Measurements from ENCODE around the gene RASSF3. TPM values are rescaled to one million over a fixed set of nuclear protein-coding genes. Genes with fewer than 3 reads are reported as not detected.
"Not testable (repeated sequence)": the region's sequence is repeated elsewhere in the genome, so short reads cannot be mapped to it uniquely, and the experiment has no call there.

Gene RASSF3
- polyA plus RNA-seq, 1 donor (not counting 4 experiments of a cell fraction or from before 2014, with no cell fraction given): 9.6 TPM

DNA sequence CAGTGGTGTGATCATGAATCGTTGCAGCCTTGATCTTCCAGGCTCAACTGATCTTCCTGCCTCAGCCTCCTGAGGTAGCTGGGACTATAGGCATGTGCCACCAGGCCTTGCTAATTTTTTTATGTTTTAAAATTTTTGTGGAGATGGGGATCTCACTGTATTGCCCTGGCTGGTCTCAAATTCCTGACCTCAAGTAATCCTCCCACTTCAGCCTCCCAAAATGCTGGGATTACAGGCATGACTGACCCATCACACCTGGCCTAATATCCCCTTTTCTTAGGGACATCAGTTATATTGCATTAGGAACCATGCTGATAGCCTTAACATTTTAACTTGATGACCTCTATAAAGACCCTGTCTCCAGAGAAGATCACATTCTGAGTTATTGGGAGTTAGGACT, 42.8 kb downstream of the RASSF3 start:
- no peak overlapping the region for H3K4me2 ChIP-seq (ENCODE audit: control insufficient read depth, extremely low read depth, insufficient read depth, low read depth, low read length)

DNA sequence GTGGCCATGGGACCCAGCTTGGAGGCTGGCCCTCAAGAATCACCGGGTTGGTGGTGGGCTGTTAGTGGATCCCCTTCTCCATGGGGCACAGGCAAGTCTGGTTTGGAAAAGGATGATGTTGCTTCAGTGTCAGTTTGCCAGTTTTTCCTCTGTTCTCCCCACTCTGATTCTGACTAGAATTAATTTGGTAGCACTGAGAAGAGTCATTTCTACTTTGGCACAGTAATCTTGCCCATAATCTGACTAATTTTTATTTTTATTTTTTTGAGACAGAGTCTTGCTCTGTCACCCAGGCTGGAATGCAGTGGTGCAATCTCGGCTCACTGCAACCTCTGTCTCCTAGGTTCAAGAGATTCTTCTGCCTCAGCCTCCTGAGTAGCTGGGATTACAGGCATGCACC, 43.6 kb downstream of the RASSF3 start:
- not testable (repeated sequence) for H3K9me1 ChIP-seq (ENCODE audit: control insufficient read depth, extremely low read depth, insufficient read depth, low read length); FAIRE-seq

More for the DNA sequence above, 42.8 kb downstream of the RASSF3 start:
- dilution Hi-C loops (cut with MboI; ENCODE audit: extremely low pct_ligation_motif_present, low sequenced_read_pairs): no loop called here
- Histone ChIP-seq H4K20me1 (ENCODE audit: control insufficient read depth, extremely low read depth, insufficient read depth, low read length) (no peaks in the 10 kb centered on the region), H3K4me1 (ENCODE audit: control insufficient read depth, extremely low read depth, insufficient read depth, low read length) (peaks cover 2% of the 10 kb centered on the region), H3K9ac (ENCODE audit: control insufficient read depth, extremely low read depth, insufficient read depth, low read length) (no peak overlapping the region), H3K4me3 (ENCODE audit: control insufficient read depth in 2 of 3, extremely low read depth in 1 of 3, insufficient read depth in 2 of 3, low read depth in 1 of 3, low read length in 3 of 3) (no peak overlapping the region), H3K9me1 (ENCODE audit: control insufficient read depth, extremely low read depth, insufficient read depth, low read length) (no peaks in the 10 kb centered on the region), H3K36me3 (ENCODE audit: control insufficient read depth in 2 of 2, extremely low read depth in 1 of 2, insufficient read depth in 2 of 2, low read length in 2 of 2) (peaks cover 0 to 3% of the 10 kb centered on the region in 2 experiments), H3K27ac (ENCODE audit: control insufficient read depth, insufficient read depth, low read length) (no peak overlapping the region), H3K9me3 (ENCODE audit: control insufficient read depth, low read depth, low read length) (no peaks in the 10 kb centered on the region), H3K27me3 (ENCODE audit: control insufficient read depth, extremely low read depth, insufficient read depth, low read length) (no peaks in the 10 kb centered on the region), H3K79me2 (ENCODE audit: control insufficient read depth, insufficient read depth, low read length) (peaks cover 13% of the 10 kb centered on the region), H2AFZ (ENCODE audit: control insufficient read depth, low read length) (no peak overlapping the region)
- DNase-seq (ENCODE audit: low read depth, low spot score) (no peak), FAIRE-seq (no peak)
- TF ChIP-seq EZH2 (IDR thresholded peaks at IDR 0.05; ENCODE audit: low read length): no peak
- no peak for TF ChIP-seq CTCF (optimal IDR thresholded peaks at IDR 0.05 in 1 of 3, IDR thresholded peaks at IDR 0.05 in 1 of 3, conservative IDR thresholded peaks at IDR 0.05 in 1 of 3; ENCODE audit: extremely low read depth in 1 of 3, insufficient read depth in 2 of 3, low read length in 3 of 3)

DNA sequence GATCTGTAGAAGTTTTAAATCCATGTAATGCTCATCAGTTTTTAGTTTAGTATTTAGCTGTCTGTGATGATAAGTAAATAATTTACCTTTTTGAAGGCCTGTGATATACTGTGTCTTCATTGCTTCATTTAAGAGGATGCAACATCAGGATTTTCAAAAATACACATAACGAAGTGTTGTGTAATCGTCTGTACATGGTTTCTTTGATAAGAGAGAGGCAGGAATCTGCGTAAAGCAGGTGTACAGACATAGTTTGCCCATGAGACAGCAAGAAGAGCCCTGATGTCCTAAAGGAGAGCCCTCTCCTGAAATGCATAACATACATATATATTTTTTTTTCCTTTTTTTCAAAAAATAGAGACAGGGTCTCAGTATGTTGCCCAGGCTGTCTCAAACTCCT, 44.8 kb downstream of the RASSF3 start:
- no peak for FAIRE-seq
- Histone ChIP-seq H3K79me2 (ENCODE audit: control insufficient read depth, insufficient read depth, low read length) (peaks cover 16% of the 10 kb centered on the region), H3K9ac (ENCODE audit: control insufficient read depth, extremely low read depth, insufficient read depth, low read length) (no peak overlapping the region), H3K4me1 (ENCODE audit: control insufficient read depth, extremely low read depth, insufficient read depth, low read length) (peaks cover 2% of the 10 kb centered on the region), H3K9me3 (ENCODE audit: control insufficient read depth, low read depth, low read length) (no peaks in the 10 kb centered on the region), H3K36me3 (ENCODE audit: control insufficient read depth in 2 of 2, extremely low read depth in 1 of 2, insufficient read depth in 2 of 2, low read length in 2 of 2) (no peaks in the 10 kb centered on the region), H3K27ac (ENCODE audit: control insufficient read depth, insufficient read depth, low read length) (no peak overlapping the region), H2AFZ (ENCODE audit: control insufficient read depth, low read length) (no peak overlapping the region), H3K9me1 (ENCODE audit: control insufficient read depth, extremely low read depth, insufficient read depth, low read length) (no peaks in the 10 kb centered on the region), H4K20me1 (ENCODE audit: control insufficient read depth, extremely low read depth, insufficient read depth, low read length) (no peaks in the 10 kb centered on the region), H3K4me3 (ENCODE audit: control insufficient read depth in 2 of 3, extremely low read depth in 1 of 3, insufficient read depth in 2 of 3, low read depth in 1 of 3, low read length in 3 of 3) (no peak overlapping the region), H3K27me3 (ENCODE audit: control insufficient read depth, extremely low read depth, insufficient read depth, low read length) (no peaks in the 10 kb centered on the region), H3K4me2 (ENCODE audit: control insufficient read depth, extremely low read depth, insufficient read depth, low read depth, low read length) (no peak overlapping the region)
- dilution Hi-C loops (cut with MboI; ENCODE audit: extremely low pct_ligation_motif_present, low sequenced_read_pairs): no loop called here
- no peak for DNase-seq (ENCODE audit: low read depth, low spot score)
- TF ChIP-seq CTCF (optimal IDR thresholded peaks at IDR 0.05 in 1 of 3, IDR thresholded peaks at IDR 0.05 in 1 of 3, conservative IDR thresholded peaks at IDR 0.05 in 1 of 3; ENCODE audit: extremely low read depth in 1 of 3, insufficient read depth in 2 of 3, low read length in 3 of 3) (no peak), EZH2 (IDR thresholded peaks at IDR 0.05; ENCODE audit: low read length) (no peak)

More for the DNA sequence above, 43.6 kb downstream of the RASSF3 start:
- peaks cover 12% of the 10 kb centered on the region for H3K79me2 ChIP-seq (ENCODE audit: control insufficient read depth, insufficient read depth, low read length)
- H3K27me3 ChIP-seq (ENCODE audit: control insufficient read depth, extremely low read depth, insufficient read depth, low read length); H2AFZ ChIP-seq (ENCODE audit: control insufficient read depth, low read length); H3K27ac ChIP-seq (ENCODE audit: control insufficient read depth, insufficient read depth, low read length); H3K4me2 ChIP-seq (ENCODE audit: control insufficient read depth, extremely low read depth, insufficient read depth, low read depth, low read length); H3K4me3 ChIP-seq (ENCODE audit: control insufficient read depth in 2 of 3, extremely low read depth in 1 of 3, insufficient read depth in 2 of 3, low read depth in 1 of 3, low read length in 3 of 3); H3K9me3 ChIP-seq (ENCODE audit: control insufficient read depth, low read depth, low read length); H4K20me1 ChIP-seq (ENCODE audit: control insufficient read depth, extremely low read depth, insufficient read depth, low read length); H3K4me1 ChIP-seq (ENCODE audit: control insufficient read depth, extremely low read depth, insufficient read depth, low read length); H3K36me3 ChIP-seq (ENCODE audit: control insufficient read depth in 2 of 2, extremely low read depth in 1 of 2, insufficient read depth in 2 of 2, low read length in 2 of 2); dilution Hi-C loops (cut with MboI; ENCODE audit: extremely low pct_ligation_motif_present, low sequenced_read_pairs); H3K9ac ChIP-seq (ENCODE audit: control insufficient read depth, extremely low read depth, insufficient read depth, low read length); DNase-seq (ENCODE audit: low read depth, low spot score): not testable (repeated sequence)

Measured in keratinocyte (primary cell).